ENCODE results near the gene TSKU. TPM values are rescaled to one million over a fixed set of nuclear protein-coding genes. Genes with fewer than 3 reads are reported as not detected.
A peak's percentile ranks its signal among the peaks of the same experiment; 100 is the strongest.
"Not testable (repeated sequence)": the region's sequence is repeated elsewhere in the genome, so short reads cannot be mapped to it uniquely, and the experiment has no call there.

Gene TSKU
- total RNA-seq, 1 donor from 2014 or later: 59.5 TPM

GRCh38 chr11:76808996-76809395 is 25.8 kb downstream of the TSKU start:
- DNase-seq (ENCODE audit: low read depth): no peak
- TF ChIP-seq CTCF (IDR thresholded peaks at IDR 0.05; ENCODE audit: insufficient read depth, low read length, poor library complexity, severe bottlenecking): no peak
- H3K4me3 ChIP-seq (ENCODE audit: low read depth, low read length): no peak overlapping the region
- no peaks in the 10 kb centered on the region for H3K27me3 ChIP-seq (ENCODE audit: control insufficient read depth, insufficient read depth, low read length)
- H3K36me3 ChIP-seq (ENCODE audit: control insufficient read depth, insufficient read depth, low read length): no peaks in the 10 kb centered on the region

- Histone ChIP-seq H3K27me3 (ENCODE audit: control insufficient read depth, insufficient read depth, low read length) (no peaks in the 10 kb centered on the region), H3K36me3 (ENCODE audit: control insufficient read depth, insufficient read depth, low read length) (no peaks in the 10 kb centered on the region), H3K4me3 (ENCODE audit: low read depth, low read length) (no peak overlapping the region)
- TF ChIP-seq CTCF (IDR thresholded peaks at IDR 0.05; ENCODE audit: insufficient read depth, low read length, poor library complexity, severe bottlenecking): peak; percentile 58
- no peak for DNase-seq (ENCODE audit: low read depth)
These were observed 27.1 kb downstream of the TSKU start for GRCh38 chr11:76810151-76810853.

GRCh38 chr11:76811259-76811658 is 28.1 kb downstream of the TSKU start:
- Histone ChIP-seq H3K4me3 (ENCODE audit: low read depth, low read length) (no peak overlapping the region), H3K36me3 (ENCODE audit: control insufficient read depth, insufficient read depth, low read length) (no peaks in the 10 kb centered on the region), H3K27me3 (ENCODE audit: control insufficient read depth, insufficient read depth, low read length) (no peaks in the 10 kb centered on the region)
- TF ChIP-seq CTCF (IDR thresholded peaks at IDR 0.05; ENCODE audit: insufficient read depth, low read length, poor library complexity, severe bottlenecking): no peak
- no peak for DNase-seq (ENCODE audit: low read depth)

GRCh38 chr11:76814414-76814813 is 31.3 kb downstream of the TSKU start:
- TF ChIP-seq CTCF (IDR thresholded peaks at IDR 0.05; ENCODE audit: insufficient read depth, low read length, poor library complexity, severe bottlenecking): no peak
- Histone ChIP-seq H3K36me3 (ENCODE audit: control insufficient read depth, insufficient read depth, low read length) (no peaks in the 10 kb centered on the region), H3K4me3 (ENCODE audit: low read depth, low read length) (no peak overlapping the region), H3K27me3 (ENCODE audit: control insufficient read depth, insufficient read depth, low read length) (no peaks in the 10 kb centered on the region)
- DNase-seq (ENCODE audit: low read depth): no peak

GRCh38 chr11:76815678-76816077 is 32.5 kb downstream of the TSKU start:
- H3K27me3 ChIP-seq (ENCODE audit: control insufficient read depth, insufficient read depth, low read length); H3K36me3 ChIP-seq (ENCODE audit: control insufficient read depth, insufficient read depth, low read length); H3K4me3 ChIP-seq (ENCODE audit: low read depth, low read length); DNase-seq (ENCODE audit: low read depth): not testable (repeated sequence)

- no peaks in the 10 kb centered on the region for H3K27me3 ChIP-seq (ENCODE audit: control insufficient read depth, insufficient read depth, low read length)
- no peak overlapping the region for H3K4me3 ChIP-seq (ENCODE audit: low read depth, low read length)
- no peak for DNase-seq (ENCODE audit: low read depth)
- TF ChIP-seq CTCF (IDR thresholded peaks at IDR 0.05; ENCODE audit: insufficient read depth, low read length, poor library complexity, severe bottlenecking): no peak
- no peaks in the 10 kb centered on the region for H3K36me3 ChIP-seq (ENCODE audit: control insufficient read depth, insufficient read depth, low read length)
These were observed 37.0 kb downstream of the TSKU start for GRCh38 chr11:76820184-76820566.

GRCh38 chr11:76821396-76821795 is 38.2 kb downstream of the TSKU start:
- not testable (repeated sequence) for H3K27me3 ChIP-seq (ENCODE audit: control insufficient read depth, insufficient read depth, low read length); DNase-seq (ENCODE audit: low read depth); H3K36me3 ChIP-seq (ENCODE audit: control insufficient read depth, insufficient read depth, low read length); H3K4me3 ChIP-seq (ENCODE audit: low read depth, low read length)
